GOT3 (cell line): Measurements from ENCODE around the gene GFY.

ENCODE experiments used
- DNase-seq: peaks from one replicate; lab custom pipeline; 2025; ENCODE audit warnings: mixed read lengths; lab: John Stamatoyannopoulos, UW

GFY gene

DNA sequence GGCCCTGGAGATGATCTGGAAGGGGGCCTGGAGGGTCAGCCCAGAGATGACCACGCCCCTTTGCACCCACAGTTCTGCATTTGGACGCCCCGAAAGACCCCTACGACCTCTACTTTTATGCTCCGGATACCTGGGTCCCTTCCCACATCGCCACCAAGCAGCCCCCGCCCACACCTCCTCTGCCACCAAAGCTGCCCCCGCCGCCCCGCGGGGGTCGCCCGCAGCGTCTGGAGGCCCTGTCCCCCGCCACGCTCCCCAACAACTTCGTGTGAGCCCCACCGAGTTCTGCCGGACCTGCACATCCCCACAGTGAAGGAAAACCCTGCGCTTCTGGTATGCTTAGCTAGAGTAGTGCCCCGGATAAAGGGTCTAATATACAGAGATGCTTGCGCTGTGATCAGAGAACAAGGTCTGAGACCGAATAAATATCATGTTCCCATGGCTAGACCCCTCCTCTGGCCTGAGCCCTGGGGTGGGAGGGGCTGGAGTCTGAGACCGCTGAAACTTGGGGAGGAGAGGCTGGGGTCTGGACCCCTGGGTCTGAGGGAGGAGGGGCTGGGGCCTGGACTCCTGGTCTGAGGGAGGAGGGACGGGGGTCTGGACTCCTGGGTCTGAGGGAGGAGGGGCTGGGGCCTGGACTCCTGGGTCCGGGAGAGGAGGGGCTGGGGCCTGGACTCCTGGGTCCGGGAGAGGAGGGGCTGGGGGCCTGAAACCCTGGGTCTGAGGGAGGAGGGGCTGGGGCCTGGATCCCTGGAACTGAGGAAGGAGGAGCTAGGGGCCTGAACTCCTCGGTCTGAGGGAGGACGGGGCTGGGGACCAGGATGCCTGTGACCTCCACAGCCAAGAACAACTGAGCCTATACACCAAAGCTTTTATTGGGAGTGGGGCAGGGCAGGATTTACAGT, 3.6 kb downstream of the GFY start:
- no peak for DNase-seq

- DNase-seq: no peak
Measured at GRCh38 chr19:49430172-49430677, 5.0 kb downstream of the GFY start.

- no peak for DNase-seq
Measured at GRCh38 chr19:49430678-49431329, 5.6 kb downstream of the GFY start.

GRCh38 chr19:49431330-49431749, 6.2 kb downstream of the GFY start:
- no peak for DNase-seq

GRCh38 chr19:49432141-49433073, 7.2 kb downstream of the GFY start:
- DNase-seq: no peak

DNA sequence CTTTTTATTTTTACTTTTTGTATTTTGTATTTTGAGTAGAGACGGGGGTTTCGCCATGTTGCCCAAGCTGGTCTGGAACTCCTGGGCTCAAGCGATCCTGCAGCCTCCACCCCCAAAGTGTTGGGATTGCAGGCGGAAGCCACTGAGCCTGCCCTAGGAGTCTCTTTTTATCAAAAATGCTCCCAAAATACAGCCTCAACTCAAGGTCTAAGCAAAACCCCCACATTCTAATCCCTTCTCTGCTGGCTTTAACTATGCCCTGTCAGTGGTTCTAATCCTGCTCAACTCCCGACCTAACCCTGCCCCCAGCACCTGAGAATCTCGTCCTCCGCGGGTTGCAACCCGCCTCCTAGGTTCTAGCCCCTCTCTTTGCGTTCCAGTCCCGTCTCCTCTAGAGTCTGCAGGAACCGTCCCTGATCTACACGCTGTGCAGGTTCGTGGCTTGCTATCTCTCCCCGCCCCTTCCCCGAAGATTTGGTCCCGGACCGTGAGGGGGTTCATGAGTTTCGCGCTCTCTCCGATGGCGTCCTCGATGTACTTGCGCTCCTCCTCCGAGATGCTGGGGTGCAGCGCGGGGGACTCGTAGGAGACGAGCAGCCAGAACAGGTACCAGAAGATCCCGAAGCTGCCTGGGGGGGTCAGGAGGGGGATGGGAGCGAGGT, 8.2 kb downstream of the GFY start:
- no peak for DNase-seq

DNA sequence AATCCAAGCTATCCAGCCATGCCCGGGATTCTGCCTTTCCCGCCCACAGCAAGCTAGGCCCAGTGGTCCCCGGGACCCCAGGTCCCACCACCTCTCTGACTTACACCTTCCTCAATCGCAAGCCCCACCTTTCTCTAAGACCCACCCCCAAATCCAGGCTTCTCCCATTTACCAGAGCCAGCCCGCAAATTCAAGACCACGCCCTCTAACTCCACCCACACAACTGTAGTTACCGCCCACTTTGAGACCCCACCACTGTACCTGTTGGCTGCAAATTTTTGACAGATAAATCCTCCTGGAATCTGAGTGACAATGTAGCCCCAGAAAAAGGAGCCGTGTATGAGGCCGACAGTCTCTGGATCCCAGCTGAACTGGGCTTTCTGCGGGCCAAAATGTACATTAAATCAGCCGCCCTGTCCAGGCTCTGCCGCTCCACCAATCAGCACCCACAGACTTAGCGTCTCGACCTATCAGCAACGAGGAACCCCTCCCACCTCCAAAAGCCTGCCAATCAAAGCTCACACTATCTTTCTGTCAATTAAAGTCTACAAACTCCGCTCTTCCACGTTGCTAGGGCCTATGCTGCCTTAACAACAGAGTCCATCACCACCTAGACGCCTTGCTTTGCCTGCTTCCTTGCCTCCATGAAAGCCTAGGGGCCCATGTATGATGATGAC, 9.9 kb downstream of the GFY start:
- DNase-seq: no peak

- no peak for DNase-seq
Measured at GRCh38 chr19:49435670-49436069, 10.5 kb downstream of the GFY start.

DNA sequence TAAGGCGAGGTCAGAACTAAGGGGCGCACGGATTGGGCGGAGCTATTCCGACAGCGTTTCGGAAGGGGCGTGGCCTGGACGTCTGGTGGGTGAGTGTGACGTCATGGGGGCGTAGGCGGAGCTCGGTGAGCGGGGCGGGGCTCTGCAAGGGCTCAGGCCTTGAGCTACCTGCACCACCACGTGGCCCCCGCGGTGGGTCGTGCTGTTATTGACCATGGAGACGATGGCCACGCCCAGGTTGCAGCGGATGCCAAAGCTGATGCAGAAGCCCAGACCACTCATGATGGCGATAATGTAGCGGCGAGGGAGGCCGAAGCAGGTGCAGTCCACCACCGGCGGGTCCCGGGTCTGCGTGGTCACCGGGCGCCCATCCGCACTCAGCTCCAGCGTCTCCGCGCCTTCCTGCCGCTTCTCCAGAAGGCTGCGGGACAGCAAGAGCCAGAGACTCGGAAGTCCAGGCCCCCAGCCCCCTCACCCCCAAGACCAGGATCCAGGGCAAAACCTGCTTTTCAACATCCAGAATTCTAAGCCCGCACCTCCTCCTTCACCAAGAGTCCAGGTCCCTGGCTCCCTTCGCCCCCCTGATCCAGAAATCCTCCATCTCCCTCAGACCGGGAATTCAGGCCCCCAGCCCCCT, 11.3 kb downstream of the GFY start:
- DNase-seq: no peak

DNA sequence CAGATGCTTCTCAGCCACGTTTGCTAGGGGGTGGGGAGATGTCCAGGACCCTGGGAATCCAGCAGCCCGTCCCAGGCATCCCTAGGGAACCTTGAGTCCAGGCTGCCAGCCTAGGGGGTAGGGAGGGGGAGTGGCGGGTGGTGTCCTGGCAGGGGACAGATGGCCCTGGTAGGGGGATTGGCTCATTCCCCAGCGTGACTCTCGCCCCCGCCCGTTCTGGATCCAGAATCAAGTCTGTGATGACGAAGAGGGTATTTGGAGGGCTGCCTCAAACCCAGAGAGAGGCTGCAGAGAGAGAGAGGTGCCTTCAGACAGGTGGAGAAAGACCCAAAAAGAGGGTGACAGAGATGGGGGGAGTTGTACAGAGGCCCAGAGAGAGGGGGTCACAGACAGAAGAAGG, 12.0 kb downstream of the GFY start:
- DNase-seq: no peak

- no peak for DNase-seq
Measured at GRCh38 chr19:49438261-49438660, 13.1 kb downstream of the GFY start.

- no peak for DNase-seq
Measured at GRCh38 chr19:49439836-49440235, 14.6 kb downstream of the GFY start.

DNA sequence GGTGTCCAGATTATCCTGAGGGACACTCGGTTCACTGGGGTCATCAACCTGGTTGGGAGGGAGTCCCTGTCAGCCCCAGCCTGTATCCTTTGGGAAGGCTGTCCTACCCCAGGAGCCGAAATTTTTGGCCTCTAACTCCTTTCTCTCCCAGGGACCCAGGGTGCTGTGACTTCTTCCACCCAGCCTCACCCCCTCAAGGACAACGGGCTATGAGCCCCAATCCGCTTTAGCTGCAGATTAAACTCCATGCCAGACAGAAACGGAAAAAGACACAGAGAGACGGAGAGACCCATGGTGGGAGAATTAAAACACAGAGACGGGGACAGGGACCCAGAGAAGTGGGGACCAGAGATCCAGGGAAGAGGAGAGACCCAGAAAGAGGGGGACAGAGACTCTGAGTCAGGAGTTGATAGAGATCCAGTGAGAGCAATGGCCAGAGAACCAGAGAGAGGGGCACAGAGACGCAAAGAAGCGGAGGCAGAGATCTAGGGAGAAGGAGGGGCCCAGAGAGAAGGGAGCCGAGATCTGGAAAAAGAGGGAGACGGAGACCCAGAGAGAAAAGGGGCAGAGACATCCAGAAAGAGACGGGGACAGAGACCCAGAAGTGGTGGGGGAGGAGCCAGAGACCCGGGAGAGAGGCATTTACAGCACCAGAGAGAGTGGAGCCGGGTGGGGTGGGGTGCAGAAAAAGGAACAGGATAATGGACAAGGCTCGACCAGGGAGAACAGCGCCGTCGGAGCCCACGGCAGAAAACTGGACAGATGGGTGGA, 15.4 kb downstream of the GFY start:
- no peak for DNase-seq

- no peak for DNase-seq
Measured at GRCh38 chr19:49441210-49441959, 16.2 kb downstream of the GFY start, which contains the start of gene SLC17A7. Gene SLC17A7, minus strand, starts transcription at chr19:49441527. Its CDS starts 148 bp downstream, at chr19:49441379.

DNA sequence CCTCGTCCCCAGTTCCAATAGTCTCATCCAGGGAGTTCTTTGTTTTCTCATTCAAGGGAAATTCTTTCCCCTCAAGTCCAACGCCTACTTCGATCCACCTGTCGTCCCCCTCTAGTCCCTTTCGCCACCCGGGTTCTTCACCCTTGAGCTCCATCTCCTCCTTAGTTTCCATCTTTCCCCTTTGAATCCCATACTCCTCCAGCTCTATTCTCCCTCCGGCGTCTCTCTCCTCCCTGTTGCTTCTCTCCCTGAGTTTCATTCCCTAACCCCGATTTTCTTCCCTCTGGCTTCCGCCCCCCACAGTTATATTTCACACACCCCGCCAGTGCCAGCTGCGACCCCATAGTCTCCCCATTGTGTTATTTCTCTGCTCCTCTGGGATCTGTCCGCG, 16.8 kb downstream of the GFY start:
- no peak for DNase-seq

DNA sequence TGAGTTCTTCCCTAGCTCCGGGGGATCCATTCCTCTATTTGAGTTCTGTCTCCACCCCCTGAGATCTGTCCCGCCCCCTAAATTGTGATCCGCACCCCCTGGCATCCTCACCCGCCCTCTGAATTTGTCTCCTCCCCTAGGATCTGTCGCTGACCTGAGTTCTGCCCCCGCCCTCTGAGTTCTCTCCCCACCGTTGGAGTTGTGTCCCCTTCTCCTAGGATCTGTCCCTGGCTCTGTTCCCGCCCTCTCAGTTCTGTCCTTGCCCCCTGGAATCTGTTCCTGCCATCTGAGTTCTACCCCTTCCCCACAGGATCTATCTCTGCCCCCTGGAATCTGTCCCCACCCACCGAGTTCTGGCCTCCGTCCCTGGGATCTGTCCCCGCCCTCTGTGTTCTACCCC, 17.2 kb downstream of the GFY start:
- DNase-seq: no peak

GRCh38 chr19:49442771-49443365, 17.7 kb downstream of the GFY start:
- DNase-seq: peak; percentile 77

DNA sequence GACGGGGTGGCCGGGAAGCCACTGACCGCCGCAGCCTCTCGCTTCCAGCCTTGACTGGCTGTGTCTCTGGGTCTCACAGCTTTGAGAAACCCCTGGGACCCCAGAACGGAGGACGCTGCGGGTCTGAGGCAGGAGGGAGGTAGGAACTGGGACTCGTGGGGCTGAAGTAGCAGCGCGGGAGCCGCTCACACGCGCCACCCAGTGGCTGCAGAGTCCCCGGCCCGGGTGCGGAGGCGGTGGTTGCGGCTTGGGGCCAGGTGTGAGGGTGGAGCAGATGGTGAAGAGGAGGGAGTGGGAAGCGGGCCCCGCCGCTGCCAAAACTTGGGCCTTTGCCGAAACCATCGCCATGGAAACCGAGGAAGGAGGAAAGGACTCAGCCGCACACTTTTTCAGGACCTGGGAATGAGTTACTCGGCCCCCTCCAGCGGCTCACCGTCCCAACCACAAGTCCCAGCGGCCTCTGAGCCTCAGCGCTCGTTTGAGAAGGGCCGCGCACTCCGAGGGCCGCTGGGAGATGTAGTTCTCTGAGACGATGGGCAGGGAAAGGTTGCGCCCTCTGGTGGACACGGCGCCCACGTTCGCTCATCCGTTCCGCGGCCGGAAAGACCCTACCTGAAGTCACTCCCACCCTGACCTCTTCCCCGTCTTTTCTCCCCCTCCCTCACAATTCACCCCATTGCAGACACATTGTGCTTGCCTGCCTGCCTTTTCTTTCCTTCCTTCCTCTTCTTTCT, 18.3 kb downstream of the GFY start:
- DNase-seq: peak; percentile 86
